ENCODE results near the gene EPB41L3.

The EPB41L3 gene

DNA sequence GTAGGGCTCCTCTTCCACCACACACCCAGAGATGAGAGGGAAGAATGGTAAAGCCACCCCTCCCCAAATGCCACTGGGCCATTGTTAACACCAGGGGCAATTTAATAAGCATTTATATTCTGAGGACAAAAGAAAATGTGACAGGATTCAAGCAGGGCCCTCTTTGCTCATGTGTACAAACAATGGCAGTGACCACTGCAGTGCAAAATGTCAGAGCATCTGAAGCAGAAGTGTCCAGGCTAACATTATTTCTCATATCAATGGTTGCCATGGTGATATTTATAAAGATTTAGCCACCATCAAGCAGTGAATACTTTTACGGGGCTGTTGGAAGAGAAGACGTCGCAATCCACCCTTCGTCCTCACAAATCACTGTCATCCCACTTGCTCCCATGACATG is 10.8 kb upstream of the EPB41L3 start:
- no peaks in the 10 kb centered on the region for H3K4me1 ChIP-seq (ENCODE audit: control insufficient read depth, insufficient read depth, low read depth, low read length)
- no peak overlapping the region for H3K18ac ChIP-seq (ENCODE audit: low read depth in 1 of 2, low read length in 2 of 2)
- no peak overlapping the region for H3K4me2 ChIP-seq (ENCODE audit: low read length, poor library complexity, severe bottlenecking)
- no peaks in the 10 kb centered on the region for H3K9me3 ChIP-seq (ENCODE audit: control insufficient read depth, low read length)
- no peak overlapping the region for H3K27ac ChIP-seq (ENCODE audit: low read length, poor library complexity, severe bottlenecking)
- no peak overlapping the region for H4K8ac ChIP-seq (ENCODE audit: low read length)
- no peaks in the 10 kb centered on the region for H3K36me3 ChIP-seq (ENCODE audit: control insufficient read depth in 1 of 2, insufficient read depth in 2 of 2, low read depth in 1 of 2, low read length in 2 of 2)
- H2BK15ac ChIP-seq (ENCODE audit: low read depth, poor library complexity, severe bottlenecking): no peak overlapping the region
- H3K9ac ChIP-seq (ENCODE audit: low read length): no peak overlapping the region
- H2BK5ac ChIP-seq (ENCODE audit: low read depth, low read length, poor library complexity, severe bottlenecking): no peak overlapping the region
- H3K79me1 ChIP-seq (replicated peaks; ENCODE audit: low read length, poor library complexity, severe bottlenecking): no peaks in the 10 kb centered on the region
- H2BK120ac ChIP-seq (ENCODE audit: low read depth, low read length): no peak overlapping the region
- no peak overlapping the region for H2AFZ ChIP-seq (ENCODE audit: low read depth, low read length)
- 82% methylated on average over 4 of the region's 4 CpGs for WGBS
- no peak overlapping the region for H3K4ac ChIP-seq (ENCODE audit: low read depth in 1 of 2, low read length in 2 of 2)
- no peak overlapping the region for H3K4me3 ChIP-seq (ENCODE audit: insufficient read depth in 1 of 2, low read depth in 1 of 2, low read length in 2 of 2)
- no peak overlapping the region for H2BK12ac ChIP-seq (ENCODE audit: low read length in 2 of 2)
- no peaks in the 10 kb centered on the region for H3K27me3 ChIP-seq (ENCODE audit: control insufficient read depth in 1 of 2, insufficient read depth in 1 of 2, low read length in 2 of 2)
- no peak overlapping the region for H4K91ac ChIP-seq (ENCODE audit: low read length)
- H3K23ac ChIP-seq (ENCODE audit: low read length in 2 of 2): no peak overlapping the region
- H3K14ac ChIP-seq (ENCODE audit: low read length in 2 of 2): no peak overlapping the region
- DNase-seq: no peak
- no peak overlapping the region for H2AK5ac ChIP-seq (ENCODE audit: low read length, severe bottlenecking)

DNA sequence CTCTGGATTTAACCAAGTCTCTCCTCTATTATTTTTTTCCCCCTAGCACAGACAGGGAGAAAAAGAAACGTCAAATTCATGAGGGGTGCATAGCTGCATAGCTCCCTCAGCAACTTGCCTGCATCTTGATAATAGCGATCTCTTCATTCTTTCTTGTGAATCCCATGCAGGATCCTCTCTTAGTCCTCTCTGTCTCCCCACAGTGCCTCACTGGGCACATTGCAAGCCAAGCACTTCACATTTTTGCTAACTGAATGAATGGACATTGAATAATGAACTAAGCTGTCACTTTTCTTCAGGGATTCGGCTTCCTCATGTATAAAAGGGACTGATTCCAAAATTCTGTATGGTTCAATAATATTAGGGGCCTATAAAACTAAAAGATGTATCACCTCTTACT is 2.9 kb upstream of the EPB41L3 start:
- Histone ChIP-seq H3K9ac (ENCODE audit: low read length) (peak overlapping the region; percentile 7), H3K14ac (ENCODE audit: low read length in 2 of 2) (no peak overlapping the region), H3K9me3 (ENCODE audit: control insufficient read depth, low read length) (no peaks in the 10 kb centered on the region), H2AFZ (ENCODE audit: low read depth, low read length) (no peak overlapping the region), H2AK5ac (ENCODE audit: low read length, severe bottlenecking) (no peak overlapping the region), H3K4me2 (ENCODE audit: low read length, poor library complexity, severe bottlenecking) (no peak overlapping the region), H3K4me1 (ENCODE audit: control insufficient read depth, insufficient read depth, low read depth, low read length) (peaks cover 12% of the 10 kb centered on the region), H2BK15ac (ENCODE audit: low read depth, poor library complexity, severe bottlenecking) (no peak overlapping the region), H3K79me1 (replicated peaks; ENCODE audit: low read length, poor library complexity, severe bottlenecking) (no peaks in the 10 kb centered on the region), H4K8ac (ENCODE audit: low read length) (no peak overlapping the region), H2BK5ac (ENCODE audit: low read depth, low read length, poor library complexity, severe bottlenecking) (no peak overlapping the region), H3K4me3 (ENCODE audit: insufficient read depth in 1 of 2, low read depth in 1 of 2, low read length in 2 of 2) (peak overlapping the region in 1 of 2 experiments; percentile 19), H3K27me3 (ENCODE audit: control insufficient read depth in 1 of 2, insufficient read depth in 1 of 2, low read length in 2 of 2) (peaks cover 0 to 18% of the 10 kb centered on the region in 2 experiments), H2BK120ac (ENCODE audit: low read depth, low read length) (no peak overlapping the region), H3K36me3 (ENCODE audit: control insufficient read depth in 1 of 2, insufficient read depth in 2 of 2, low read depth in 1 of 2, low read length in 2 of 2) (no peaks in the 10 kb centered on the region), H2BK12ac (ENCODE audit: low read length in 2 of 2) (no peak overlapping the region), H3K18ac (ENCODE audit: low read depth in 1 of 2, low read length in 2 of 2) (no peak overlapping the region), H3K23ac (ENCODE audit: low read length in 2 of 2) (no peak overlapping the region), H3K4ac (ENCODE audit: low read depth in 1 of 2, low read length in 2 of 2) (no peak overlapping the region), H4K91ac (ENCODE audit: low read length) (no peak overlapping the region), H3K27ac (ENCODE audit: low read length, poor library complexity, severe bottlenecking) (no peak overlapping the region)
- 19% methylated on average over 2 of the region's 3 CpGs for WGBS
- no peak for DNase-seq

- Histone ChIP-seq H3K79me1 (replicated peaks; ENCODE audit: low read length, poor library complexity, severe bottlenecking) (no peaks in the 10 kb centered on the region), H3K36me3 (ENCODE audit: control insufficient read depth in 1 of 2, insufficient read depth in 2 of 2, low read depth in 1 of 2, low read length in 2 of 2) (no peaks in the 10 kb centered on the region), H3K4ac (ENCODE audit: low read depth in 1 of 2, low read length in 2 of 2) (no peak overlapping the region), H2BK5ac (ENCODE audit: low read depth, low read length, poor library complexity, severe bottlenecking) (no peak overlapping the region), H2BK120ac (ENCODE audit: low read depth, low read length) (no peak overlapping the region), H3K4me1 (ENCODE audit: control insufficient read depth, insufficient read depth, low read depth, low read length) (peaks cover 12% of the 10 kb centered on the region), H2AFZ (ENCODE audit: low read depth, low read length) (no peak overlapping the region), H2AK5ac (ENCODE audit: low read length, severe bottlenecking) (no peak overlapping the region), H3K27ac (ENCODE audit: low read length, poor library complexity, severe bottlenecking) (no peak overlapping the region), H3K4me2 (ENCODE audit: low read length, poor library complexity, severe bottlenecking) (peak overlapping the region; percentile 99), H2BK15ac (ENCODE audit: low read depth, poor library complexity, severe bottlenecking) (no peak overlapping the region), H4K91ac (ENCODE audit: low read length) (no peak overlapping the region), H4K8ac (ENCODE audit: low read length) (no peak overlapping the region), H2BK12ac (ENCODE audit: low read length in 2 of 2) (no peak overlapping the region), H3K14ac (ENCODE audit: low read length in 2 of 2) (no peak overlapping the region), H3K9ac (ENCODE audit: low read length) (peak overlapping the region; percentile 93), H3K9me3 (ENCODE audit: control insufficient read depth, low read length) (no peaks in the 10 kb centered on the region), H3K23ac (ENCODE audit: low read length in 2 of 2) (no peak overlapping the region), H3K18ac (ENCODE audit: low read depth in 1 of 2, low read length in 2 of 2) (no peak overlapping the region), H3K4me3 (ENCODE audit: insufficient read depth in 1 of 2, low read depth in 1 of 2, low read length in 2 of 2) (peak overlapping the region; percentile 70 to 90), H3K27me3 (ENCODE audit: control insufficient read depth in 1 of 2, insufficient read depth in 1 of 2, low read length in 2 of 2) (peaks cover 0 to 18% of the 10 kb centered on the region in 2 experiments)
- DNase-seq: no peak
- WGBS: 1% methylated on average over 58 of the region's 84 CpGs
These were observed 639 bp downstream of the EPB41L3 start for GRCh38 chr18:5543036-5543680.

DNA sequence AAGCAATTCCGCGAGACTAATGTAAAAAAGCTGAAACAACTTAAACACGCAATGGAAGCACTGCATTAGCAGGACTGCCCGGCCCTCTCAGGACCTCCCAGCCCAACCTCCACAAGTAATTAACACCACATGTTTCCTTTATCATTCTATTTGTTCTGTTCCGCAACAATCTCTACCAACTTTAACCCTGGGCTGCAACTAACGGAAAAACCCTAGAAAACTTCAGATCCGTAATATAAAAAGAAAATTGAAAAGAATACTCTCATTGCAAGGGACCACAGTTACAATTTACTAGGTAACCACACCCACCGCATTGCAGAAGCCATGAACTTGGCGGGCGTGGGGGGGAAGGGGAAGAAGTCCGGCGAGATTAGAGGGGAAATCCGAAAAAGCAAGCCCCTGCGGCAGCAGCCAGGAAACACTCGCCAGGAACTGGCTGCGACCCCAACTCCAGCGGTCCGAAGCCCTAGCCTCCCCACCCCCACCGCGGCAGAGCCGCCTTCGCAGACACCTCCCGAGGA is 1.2 kb downstream of the EPB41L3 start:
- no peak overlapping the region for H3K14ac ChIP-seq (ENCODE audit: low read length in 2 of 2)
- H3K4me2 ChIP-seq (ENCODE audit: low read length, poor library complexity, severe bottlenecking): peak overlapping the region; percentile 99
- no peak overlapping the region for H4K8ac ChIP-seq (ENCODE audit: low read length)
- H2BK12ac ChIP-seq (ENCODE audit: low read length in 2 of 2): no peak overlapping the region
- no peaks in the 10 kb centered on the region for H3K79me1 ChIP-seq (replicated peaks; ENCODE audit: low read length, poor library complexity, severe bottlenecking)
- no peak overlapping the region for H2BK5ac ChIP-seq (ENCODE audit: low read depth, low read length, poor library complexity, severe bottlenecking)
- no peak overlapping the region for H2BK15ac ChIP-seq (ENCODE audit: low read depth, poor library complexity, severe bottlenecking)
- H3K4ac ChIP-seq (ENCODE audit: low read depth in 1 of 2, low read length in 2 of 2): no peak overlapping the region
- H2AK5ac ChIP-seq (ENCODE audit: low read length, severe bottlenecking): no peak overlapping the region
- no peaks in the 10 kb centered on the region for H3K9me3 ChIP-seq (ENCODE audit: control insufficient read depth, low read length)
- peaks cover 0 to 16% of the 10 kb centered on the region in 2 experiments for H3K27me3 ChIP-seq (ENCODE audit: control insufficient read depth in 1 of 2, insufficient read depth in 1 of 2, low read length in 2 of 2)
- no peaks in the 10 kb centered on the region for H3K36me3 ChIP-seq (ENCODE audit: control insufficient read depth in 1 of 2, insufficient read depth in 2 of 2, low read depth in 1 of 2, low read length in 2 of 2)
- no peak overlapping the region for H3K27ac ChIP-seq (ENCODE audit: low read length, poor library complexity, severe bottlenecking)
- H2BK120ac ChIP-seq (ENCODE audit: low read depth, low read length): no peak overlapping the region
- no peak overlapping the region for H3K23ac ChIP-seq (ENCODE audit: low read length in 2 of 2)
- peaks cover 12% of the 10 kb centered on the region for H3K4me1 ChIP-seq (ENCODE audit: control insufficient read depth, insufficient read depth, low read depth, low read length)
- H3K9ac ChIP-seq (ENCODE audit: low read length): peak overlapping the region; percentile 93
- no peak for DNase-seq
- under 1% methylated on average over 17 of the region's 23 CpGs for WGBS
- H4K91ac ChIP-seq (ENCODE audit: low read length): no peak overlapping the region
- no peak overlapping the region for H3K18ac ChIP-seq (ENCODE audit: low read depth in 1 of 2, low read length in 2 of 2)
- peak overlapping the region; percentile 70 to 90 for H3K4me3 ChIP-seq (ENCODE audit: insufficient read depth in 1 of 2, low read depth in 1 of 2, low read length in 2 of 2)
- no peak overlapping the region for H2AFZ ChIP-seq (ENCODE audit: low read depth, low read length)

Measured in mesenchymal stem cell (in vitro differentiated cells and primary cell).